ENCODE measurements around the gene ELF5.

- TF ChIP-seq EZH2 (IDR thresholded peaks at IDR 0.05; ENCODE audit: borderline replicate concordance, insufficient read depth, low read depth, low read length, poor library complexity, severe bottlenecking) (no peak), CTCF (IDR thresholded peaks at IDR 0.05) (no peak)
Observed at GRCh38 chr11:34444428-34444827, 69.2 kb downstream of the ELF5 start.
